Upper lobe of right lung (tissue), 1 donor: ENCODE results near the gene CACNA1B. TPM values are rescaled to one million over a fixed set of nuclear protein-coding genes. Genes with fewer than 3 reads are reported as not detected.
A peak's percentile ranks its signal among the peaks of the same experiment; 100 is the strongest.

Experiments used
- ATAC-seq: fragments of 200-7000 bp; cut with Tn5 transposase; one replicate; pipeline ENCODE4 v1.9.1; 2020; ENCODE audit warnings: mild to moderate bottlenecking, moderate library complexity
- DNase-seq: peaks from one replicate; pipeline ENCODE4 v3.0.0-alpha.2; 2020
- H3K27ac ChIP-seq: fragments of 200-600 bp; one replicate; pipeline ENCODE4 v1.8.0; 2022
- H3K27me3 ChIP-seq: fragments of 200-600 bp; one replicate; pipeline ENCODE4 v1.8.0; 2022; ENCODE audit warnings: mild to moderate bottlenecking
- H3K36me3 ChIP-seq: fragments of 200-600 bp; one replicate; pipeline ENCODE4 v1.8.0; 2022
- H3K4me1 ChIP-seq: fragments of 200-600 bp; one replicate; pipeline ENCODE4 v1.8.0; 2022
- H3K4me3 ChIP-seq: fragments of 200-600 bp; one replicate; pipeline ENCODE4 v1.8.0; 2022; ENCODE audit warnings: mild to moderate bottlenecking
- H3K9me3 ChIP-seq: fragments of 200-600 bp; one replicate; pipeline ENCODE4 v1.8.0; 2022
- CTCF ChIP-seq: fragments of 200-600 bp; IDR thresholded peaks from one replicate; pipeline ENCODE4 v1.8.0; 2022; ENCODE audit warnings: antibody characterized with exemption
- intact Hi-C: fragments of 100-400 bp; cut with DNase I; formaldehyde crosslinking; loops from one replicate; pipeline ENCODE4 v1.11.0; 2022
- total RNA-seq: library from RNA; stranded (reverse); fragmentation: NEBNext Ultra II Directional; extraction: Animal tissue kit (Norgen Biotek cat#: 25700); gene quantifications from one replicate; pipeline ENCODE4 v1.2.1, GENCODE V29; 2021
- donor health status: DM: no; HTN: yes; CAD: no; lungs with severe emphysema.

CACNA1B gene
- total RNA-seq, 1 donor from 2014 or later: 0.29 TPM

GRCh38 chr9:137986268-137987099 is 108.9 kb downstream of the CACNA1B start:
- H3K27ac ChIP-seq: no peak overlapping the region
- H3K9me3 ChIP-seq: no peaks in the 10 kb centered on the region
- intact Hi-C loops: no loop called here
- H3K4me3 ChIP-seq: no peak overlapping the region
- H3K4me1 ChIP-seq: no peaks in the 10 kb centered on the region
- DNase-seq (peak; percentile 61), ATAC-seq (no peak)
- no peaks in the 10 kb centered on the region for H3K36me3 ChIP-seq
- H3K27me3 ChIP-seq: peaks cover 10% of the 10 kb centered on the region
- no peak for TF ChIP-seq CTCF

- DNase-seq: no peak
- no peaks in the 10 kb centered on the region for H3K9me3 ChIP-seq
- H3K36me3 ChIP-seq: no peaks in the 10 kb centered on the region
- intact Hi-C loops: no loop called here
- no peak for TF ChIP-seq CTCF
- no peak overlapping the region for H3K27ac ChIP-seq
- H3K4me3 ChIP-seq: no peak overlapping the region
- peaks cover 12% of the 10 kb centered on the region for H3K27me3 ChIP-seq
- no peaks in the 10 kb centered on the region for H3K4me1 ChIP-seq
- ATAC-seq: peak; percentile 26
Measured at GRCh38 chr9:137987244-137988030, 109.9 kb downstream of the CACNA1B start.

DNA sequence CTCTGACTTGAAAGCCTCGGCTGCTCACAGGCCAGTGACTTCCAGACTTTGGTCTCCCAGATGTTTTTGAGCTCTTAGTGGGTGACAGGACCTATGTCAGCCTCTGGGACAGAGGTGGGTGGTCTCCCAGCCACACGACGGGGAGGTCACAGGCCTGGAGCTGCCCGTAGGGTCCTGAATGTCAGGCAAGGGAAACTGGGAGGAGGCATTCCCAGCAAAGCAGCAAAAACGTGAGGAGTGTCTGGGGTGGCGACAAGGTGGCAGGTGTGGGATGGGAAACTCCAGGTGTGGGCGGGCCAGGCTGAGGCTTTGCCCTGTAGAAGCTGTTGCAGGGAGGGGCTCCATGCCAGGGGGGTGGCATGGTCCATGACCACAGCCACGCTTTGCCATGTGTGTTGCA is 110.5 kb downstream of the CACNA1B start:
- no peak overlapping the region for H3K4me3 ChIP-seq
- H3K27me3 ChIP-seq: peaks cover 12% of the 10 kb centered on the region
- H3K9me3 ChIP-seq: no peaks in the 10 kb centered on the region
- H3K27ac ChIP-seq: no peak overlapping the region
- no peak for TF ChIP-seq CTCF
- intact Hi-C loops: no loop called here
- no peaks in the 10 kb centered on the region for H3K36me3 ChIP-seq
- H3K4me1 ChIP-seq: no peaks in the 10 kb centered on the region
- DNase-seq: no peak
- no peak for ATAC-seq

DNA sequence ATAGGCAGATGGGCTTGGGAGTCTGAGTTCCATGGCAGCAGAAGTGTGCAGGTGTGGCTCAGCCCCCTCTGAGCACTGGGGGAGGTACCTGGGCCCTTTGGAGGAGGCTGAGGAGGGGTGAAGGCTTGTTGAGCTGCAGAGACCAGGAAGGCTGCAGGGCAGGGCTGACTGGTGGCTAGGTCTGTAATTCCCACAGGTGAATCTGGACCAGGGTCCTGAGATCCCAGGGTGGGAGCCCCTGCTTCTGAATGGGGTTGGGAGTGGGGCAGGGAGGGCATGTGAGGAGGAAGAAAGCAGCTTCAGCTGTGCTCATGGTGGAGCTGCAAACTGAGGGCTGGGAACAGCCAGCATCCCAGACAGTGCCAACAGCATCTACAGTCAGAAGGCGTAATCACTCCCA is 111.1 kb downstream of the CACNA1B start:
- no peak for TF ChIP-seq CTCF
- no peaks in the 10 kb centered on the region for H3K36me3 ChIP-seq
- H3K27me3 ChIP-seq: peaks cover 17% of the 10 kb centered on the region
- no peak overlapping the region for H3K4me3 ChIP-seq
- intact Hi-C loops: no loop called here
- H3K4me1 ChIP-seq: no peaks in the 10 kb centered on the region
- DNase-seq (no peak), ATAC-seq (no peak)
- H3K9me3 ChIP-seq: no peaks in the 10 kb centered on the region
- H3K27ac ChIP-seq: no peak overlapping the region

DNA sequence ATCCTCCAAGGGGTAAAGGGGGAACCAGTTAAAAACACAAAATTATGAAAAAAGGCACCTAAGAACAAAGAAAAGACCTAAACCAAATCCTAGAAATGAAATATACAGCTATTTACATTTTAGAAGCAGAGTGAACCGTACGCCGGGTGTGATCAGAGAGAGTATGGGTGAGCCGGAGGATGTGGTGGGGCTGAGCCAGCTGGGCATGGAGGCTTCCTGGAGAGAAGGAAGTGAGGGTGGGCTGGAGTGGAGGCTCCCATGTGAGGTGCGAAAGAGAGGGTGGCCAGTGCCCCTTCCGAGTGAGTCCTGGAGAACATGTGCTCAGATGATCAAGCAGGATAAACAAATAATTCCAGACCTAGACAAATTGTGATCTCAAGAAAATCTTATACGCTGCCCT is 111.6 kb downstream of the CACNA1B start:
- H3K36me3 ChIP-seq: no peaks in the 10 kb centered on the region
- H3K4me3 ChIP-seq: no peak overlapping the region
- intact Hi-C loops: no loop called here
- no peak for TF ChIP-seq CTCF
- H3K4me1 ChIP-seq: no peaks in the 10 kb centered on the region
- no peak overlapping the region for H3K27ac ChIP-seq
- DNase-seq (no peak), ATAC-seq (no peak)
- H3K9me3 ChIP-seq: no peaks in the 10 kb centered on the region
- peaks cover 17% of the 10 kb centered on the region for H3K27me3 ChIP-seq
